Panc1 (cell line): ENCODE measurements around the gene PTGIR.

Experiments used
- TF ChIP-seq, protein P1 (sequence below): fragments of 450-650 bp; IDR thresholded peaks from 2 replicates; pipeline ENCODE4 v1.5.1; 2017; ENCODE audit warnings: mild to moderate bottlenecking
- TF ChIP-seq, protein P2 (sequence below), 2 experiments: IDR thresholded peaks; 2 replicates each; pipeline ENCODE4 v1.6.1; 2011 to 2012; ENCODE audit warnings: low read depth in 2 of 2, control low read depth in 1 of 2, low read length in 1 of 2, mild to moderate bottlenecking in 1 of 2, moderate library complexity in 1 of 2; ENCODE audit not compliant: insufficient read depth in 1 of 2

DNA sequence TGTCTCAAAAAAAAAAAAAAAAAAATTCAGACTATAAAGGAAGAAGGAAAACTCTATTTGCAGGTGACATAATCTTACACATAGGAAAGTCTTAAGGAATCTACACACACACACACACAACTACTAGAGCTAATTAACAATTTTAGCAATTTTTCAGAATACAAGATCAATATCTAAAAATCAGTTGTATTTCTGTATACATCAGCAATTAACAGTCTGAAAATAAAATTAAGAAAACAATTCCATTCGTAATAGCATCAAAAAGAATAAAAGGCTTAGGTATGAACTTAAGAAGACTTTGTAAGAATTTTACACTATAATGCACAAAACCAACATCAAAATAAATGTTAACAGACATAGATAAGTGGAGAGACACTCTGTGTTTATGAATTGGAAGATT, 39.4 kb downstream of the PTGIR start:
- TF ChIP-seq, protein P1, sequence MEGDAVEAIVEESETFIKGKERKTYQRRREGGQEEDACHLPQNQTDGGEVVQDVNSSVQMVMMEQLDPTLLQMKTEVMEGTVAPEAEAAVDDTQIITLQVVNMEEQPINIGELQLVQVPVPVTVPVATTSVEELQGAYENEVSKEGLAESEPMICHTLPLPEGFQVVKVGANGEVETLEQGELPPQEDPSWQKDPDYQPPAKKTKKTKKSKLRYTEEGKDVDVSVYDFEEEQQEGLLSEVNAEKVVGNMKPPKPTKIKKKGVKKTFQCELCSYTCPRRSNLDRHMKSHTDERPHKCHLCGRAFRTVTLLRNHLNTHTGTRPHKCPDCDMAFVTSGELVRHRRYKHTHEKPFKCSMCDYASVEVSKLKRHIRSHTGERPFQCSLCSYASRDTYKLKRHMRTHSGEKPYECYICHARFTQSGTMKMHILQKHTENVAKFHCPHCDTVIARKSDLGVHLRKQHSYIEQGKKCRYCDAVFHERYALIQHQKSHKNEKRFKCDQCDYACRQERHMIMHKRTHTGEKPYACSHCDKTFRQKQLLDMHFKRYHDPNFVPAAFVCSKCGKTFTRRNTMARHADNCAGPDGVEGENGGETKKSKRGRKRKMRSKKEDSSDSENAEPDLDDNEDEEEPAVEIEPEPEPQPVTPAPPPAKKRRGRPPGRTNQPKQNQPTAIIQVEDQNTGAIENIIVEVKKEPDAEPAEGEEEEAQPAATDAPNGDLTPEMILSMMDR: no peak
- TF ChIP-seq, protein P2, sequence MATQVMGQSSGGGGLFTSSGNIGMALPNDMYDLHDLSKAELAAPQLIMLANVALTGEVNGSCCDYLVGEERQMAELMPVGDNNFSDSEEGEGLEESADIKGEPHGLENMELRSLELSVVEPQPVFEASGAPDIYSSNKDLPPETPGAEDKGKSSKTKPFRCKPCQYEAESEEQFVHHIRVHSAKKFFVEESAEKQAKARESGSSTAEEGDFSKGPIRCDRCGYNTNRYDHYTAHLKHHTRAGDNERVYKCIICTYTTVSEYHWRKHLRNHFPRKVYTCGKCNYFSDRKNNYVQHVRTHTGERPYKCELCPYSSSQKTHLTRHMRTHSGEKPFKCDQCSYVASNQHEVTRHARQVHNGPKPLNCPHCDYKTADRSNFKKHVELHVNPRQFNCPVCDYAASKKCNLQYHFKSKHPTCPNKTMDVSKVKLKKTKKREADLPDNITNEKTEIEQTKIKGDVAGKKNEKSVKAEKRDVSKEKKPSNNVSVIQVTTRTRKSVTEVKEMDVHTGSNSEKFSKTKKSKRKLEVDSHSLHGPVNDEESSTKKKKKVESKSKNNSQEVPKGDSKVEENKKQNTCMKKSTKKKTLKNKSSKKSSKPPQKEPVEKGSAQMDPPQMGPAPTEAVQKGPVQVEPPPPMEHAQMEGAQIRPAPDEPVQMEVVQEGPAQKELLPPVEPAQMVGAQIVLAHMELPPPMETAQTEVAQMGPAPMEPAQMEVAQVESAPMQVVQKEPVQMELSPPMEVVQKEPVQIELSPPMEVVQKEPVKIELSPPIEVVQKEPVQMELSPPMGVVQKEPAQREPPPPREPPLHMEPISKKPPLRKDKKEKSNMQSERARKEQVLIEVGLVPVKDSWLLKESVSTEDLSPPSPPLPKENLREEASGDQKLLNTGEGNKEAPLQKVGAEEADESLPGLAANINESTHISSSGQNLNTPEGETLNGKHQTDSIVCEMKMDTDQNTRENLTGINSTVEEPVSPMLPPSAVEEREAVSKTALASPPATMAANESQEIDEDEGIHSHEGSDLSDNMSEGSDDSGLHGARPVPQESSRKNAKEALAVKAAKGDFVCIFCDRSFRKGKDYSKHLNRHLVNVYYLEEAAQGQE (IDR thresholded peaks at IDR 0.05; ENCODE audit: insufficient read depth in 1 of 2, low read depth in 2 of 2, low read length in 1 of 2): no peak
